Esophagus muscularis mucosa (tissue), 4 donors: Measurements from ENCODE around the gene RNF26.

Experiments
- CTCF ChIP-seq, 3 experiments: fragments of 200-600 bp in 2 of 3; fragments of 450-650 bp in 1 of 3; sonication (generic) in 2 of 3; IDR thresholded peaks; one replicate each; pipeline ENCODE4 v1.5.1; 2017 to 2019; ENCODE audit warnings: antibody characterized with exemption in 3 of 3, mild to moderate bottlenecking in 2 of 3, moderate library complexity in 1 of 3
- EP300 ChIP-seq: sonication (generic); formaldehyde crosslinking; IDR thresholded peaks from one replicate; pipeline ENCODE4 v1.6.1; 2017; ENCODE audit warnings: antibody characterized with exemption
- POLR2A ChIP-seq: fragments of 450-650 bp; IDR thresholded peaks from one replicate; pipeline ENCODE4 v1.6.1; 2017; ENCODE audit warnings: antibody characterized with exemption, moderate library complexity, mild to moderate bottlenecking, low read depth

- TF ChIP-seq POLR2A (no peak), CTCF (IDR thresholded peaks at IDR 0.05) (no peak), EP300 (no peak)
These were observed 12.9 kb downstream of the RNF26 start for GRCh38 chr11:119347242-119347641.
